Dendritic cell treated with granulocyte-macrophage colony-stimulating factor and Interleukin-4, amounts not matched to agents 40 ng/mL and 50 ng/mL, for 4 days (primary cell): ENCODE data around the gene LUZP2.

ENCODE experiments used
- H3K27ac Mint-ChIP-seq: one replicate; pipeline ENCODE4 v1.8.0; 2022; ENCODE audit warnings: mild to moderate bottlenecking, mixed read lengths
- H3K27me3 Mint-ChIP-seq: one replicate; pipeline ENCODE4 v1.8.0; 2022; ENCODE audit warnings: mild to moderate bottlenecking, mixed read lengths
- H3K36me3 Mint-ChIP-seq: one replicate; pipeline ENCODE4 v1.8.0; 2022; ENCODE audit warnings: low read depth, mixed read lengths
- H3K4me1 Mint-ChIP-seq: one replicate; pipeline ENCODE4 v1.8.0; 2022; ENCODE audit warnings: low read depth, mixed read lengths
- H3K4me3 Mint-ChIP-seq: one replicate; pipeline ENCODE4 v1.8.0; 2022; ENCODE audit warnings: mild to moderate bottlenecking, moderate library complexity, mixed read lengths
- H3K9me3 Mint-ChIP-seq: one replicate; pipeline ENCODE4 v1.8.0; 2022; ENCODE audit warnings: mixed read lengths
- intact Hi-C: fragments of 100-400 bp; cut with micrococcal nuclease; formaldehyde crosslinking; loops from one replicate; pipeline ENCODE4 v1.15.0; 2022

LUZP2 gene

GRCh38 chr11:24794064-24794463 lies 297.2 kb downstream of the LUZP2 start:
- H3K36me3 Mint-ChIP-seq, result no peaks in the 10 kb centered on the region
- no peaks in the 10 kb centered on the region for H3K27me3 Mint-ChIP-seq
- intact Hi-C loops, result no loop called here
- no peak overlapping the region for H3K4me3 Mint-ChIP-seq
- no peaks in the 10 kb centered on the region for H3K9me3 Mint-ChIP-seq
- H3K27ac Mint-ChIP-seq, result no peak overlapping the region
- no peaks in the 10 kb centered on the region for H3K4me1 Mint-ChIP-seq

DNA sequence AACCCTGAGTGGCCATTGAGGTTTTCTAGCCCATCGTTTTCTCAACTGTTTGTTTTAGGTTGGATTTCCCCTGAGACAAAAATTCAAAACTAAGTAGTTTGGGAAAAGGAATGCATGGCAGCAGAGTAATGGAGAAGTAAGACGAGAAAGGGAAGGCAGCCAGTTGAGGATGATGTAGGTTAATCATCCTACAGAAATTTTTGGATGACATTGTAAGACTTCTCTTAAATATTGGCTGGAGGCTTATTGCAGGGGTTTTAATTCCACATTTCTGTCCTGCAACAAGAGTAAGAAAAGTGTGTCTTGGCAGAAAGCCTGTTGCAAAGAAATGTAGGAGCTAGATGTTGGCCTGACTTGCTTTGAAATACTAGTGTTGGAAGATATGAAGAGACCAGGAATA lies 308.8 kb downstream of the LUZP2 start:
- H3K27ac Mint-ChIP-seq, result no peak overlapping the region

DNA sequence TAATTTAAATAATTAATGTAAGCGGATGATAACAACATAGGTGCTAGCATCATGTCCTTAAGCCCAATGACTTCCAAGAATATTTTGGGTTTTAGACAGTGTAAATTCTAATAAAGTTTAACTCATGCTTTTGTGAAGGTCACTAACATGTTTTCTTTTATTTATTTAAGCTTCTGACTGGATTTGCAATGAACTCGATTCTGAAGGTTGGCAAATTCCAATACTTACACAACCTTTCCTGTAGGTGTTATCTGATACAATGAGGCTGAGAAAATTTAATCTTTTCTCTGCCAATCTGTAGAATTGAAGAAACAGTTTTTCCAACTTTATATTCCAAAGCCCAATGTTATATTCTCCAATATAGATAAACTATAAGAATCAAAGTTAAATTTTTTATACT lies 311.3 kb downstream of the LUZP2 start:
- H3K4me3 Mint-ChIP-seq, result no peak overlapping the region
- H3K27ac Mint-ChIP-seq, result no peak overlapping the region
- H3K9me3 Mint-ChIP-seq, result peaks cover 16% of the 10 kb centered on the region
- no peaks in the 10 kb centered on the region for H3K36me3 Mint-ChIP-seq
- no peaks in the 10 kb centered on the region for H3K4me1 Mint-ChIP-seq
- no peaks in the 10 kb centered on the region for H3K27me3 Mint-ChIP-seq
- intact Hi-C loops, result no loop called here

More for the DNA sequence above, 308.8 kb downstream of the LUZP2 start:
- no peaks in the 10 kb centered on the region for H3K36me3 Mint-ChIP-seq
- H3K9me3 Mint-ChIP-seq, result peaks cover 16% of the 10 kb centered on the region
- H3K27me3 Mint-ChIP-seq, result no peaks in the 10 kb centered on the region
- H3K4me3 Mint-ChIP-seq, result no peak overlapping the region
- intact Hi-C loops, result no loop called here
- H3K4me1 Mint-ChIP-seq, result no peaks in the 10 kb centered on the region

DNA sequence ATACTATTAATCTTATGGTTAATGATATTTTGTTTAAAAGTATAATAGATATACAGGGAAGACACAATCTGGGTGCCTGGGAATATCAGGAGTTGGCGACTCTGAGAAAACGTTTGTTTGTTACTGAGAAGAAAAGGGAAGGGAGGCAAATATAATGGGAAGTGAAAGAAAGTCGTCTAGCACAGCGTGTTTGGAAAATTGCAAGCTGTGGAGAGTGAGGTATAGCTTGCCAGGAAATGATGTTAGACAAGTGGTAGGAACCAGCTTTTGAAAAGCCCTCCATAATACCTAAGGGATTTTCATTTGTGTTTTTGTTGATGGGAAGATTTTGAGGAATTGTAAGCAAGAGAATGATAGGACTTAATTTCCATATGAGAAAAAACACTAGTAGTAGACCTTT lies 322.2 kb downstream of the LUZP2 start:
- Mint-ChIP-seq H3K27ac (peak overlapping the region; percentile 6), H3K9me3 (no peaks in the 10 kb centered on the region), H3K27me3 (no peaks in the 10 kb centered on the region), H3K4me3 (no peak overlapping the region), H3K4me1 (peaks cover 14% of the 10 kb centered on the region), H3K36me3 (no peaks in the 10 kb centered on the region)
- intact Hi-C loops, result no loop called here

GRCh38 chr11:24819863-24820434 lies 323.1 kb downstream of the LUZP2 start:
- Mint-ChIP-seq H3K9me3 (no peaks in the 10 kb centered on the region), H3K4me1 (peaks cover 14% of the 10 kb centered on the region)
- intact Hi-C loops, result no loop called here

GRCh38 chr11:24820541-24820940 lies 323.7 kb downstream of the LUZP2 start:
- intact Hi-C loops, result no loop called here
- no peaks in the 10 kb centered on the region for H3K9me3 Mint-ChIP-seq
- no peaks in the 10 kb centered on the region for H3K27me3 Mint-ChIP-seq
- no peak overlapping the region for H3K4me3 Mint-ChIP-seq
- peaks cover 14% of the 10 kb centered on the region for H3K4me1 Mint-ChIP-seq
- H3K36me3 Mint-ChIP-seq, result no peaks in the 10 kb centered on the region
- no peak overlapping the region for H3K27ac Mint-ChIP-seq

More at GRCh38 chr11:24819863-24820434, 323.1 kb downstream of the LUZP2 start:
- no peak overlapping the region for H3K4me3 Mint-ChIP-seq
- H3K27me3 Mint-ChIP-seq, result no peaks in the 10 kb centered on the region
- H3K36me3 Mint-ChIP-seq, result no peaks in the 10 kb centered on the region
- no peak overlapping the region for H3K27ac Mint-ChIP-seq

DNA sequence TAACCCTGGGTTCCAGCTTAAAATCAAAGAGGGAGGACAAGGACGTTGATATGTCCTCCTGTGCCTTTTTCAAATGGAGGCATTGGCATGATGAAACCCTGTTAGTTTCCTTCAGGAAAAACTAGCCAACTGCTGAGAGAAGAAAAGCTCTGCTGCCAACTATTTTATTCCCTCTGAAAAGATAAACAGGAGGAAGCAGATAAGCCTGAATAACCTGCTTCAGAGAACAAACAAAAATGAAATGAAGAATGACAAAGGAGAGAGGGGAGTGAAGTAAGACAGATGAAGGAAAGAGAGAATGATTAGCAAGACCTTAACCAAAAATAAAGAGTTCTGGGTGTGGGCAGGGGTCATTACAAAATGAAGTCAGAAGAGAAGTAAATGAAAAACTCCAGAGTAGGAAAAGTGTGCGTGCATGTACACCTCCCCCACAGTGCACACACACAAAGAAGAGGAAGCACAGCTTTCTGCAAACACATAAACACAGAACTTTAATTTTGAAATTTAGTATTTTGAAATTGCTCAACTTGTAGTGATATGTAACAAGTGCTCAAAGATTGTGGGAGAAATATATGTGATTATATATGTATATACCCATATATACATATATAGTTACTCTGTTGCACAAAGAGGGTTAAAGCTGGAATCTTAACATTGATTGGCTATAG lies 332.2 kb downstream of the LUZP2 start:
- Mint-ChIP-seq H3K4me3 (no peak overlapping the region), H3K27ac (no peak overlapping the region), H3K27me3 (no peaks in the 10 kb centered on the region), H3K36me3 (no peaks in the 10 kb centered on the region), H3K9me3 (no peaks in the 10 kb centered on the region), H3K4me1 (peaks cover 12% of the 10 kb centered on the region)
- intact Hi-C loops, result no loop called here

DNA sequence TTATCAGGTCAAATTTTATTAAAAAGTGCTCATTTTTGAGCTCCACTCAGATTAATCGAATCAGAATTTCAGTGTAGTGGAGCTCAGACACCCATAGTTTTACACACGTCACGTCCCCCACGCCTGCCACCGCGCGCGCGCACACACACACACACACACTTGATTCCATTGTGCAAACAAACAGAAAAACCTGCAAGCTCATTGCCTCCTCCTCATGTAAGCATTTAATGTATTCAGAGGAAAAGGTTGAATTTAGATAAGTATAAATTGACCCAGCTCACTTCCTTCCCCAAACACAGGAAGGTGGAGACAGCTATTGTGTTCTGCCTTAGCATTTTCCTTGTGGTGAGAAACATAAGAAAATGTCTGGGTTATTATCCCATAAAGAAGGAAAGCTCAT lies 336.7 kb downstream of the LUZP2 start:
- Mint-ChIP-seq H3K4me3 (no peak overlapping the region), H3K36me3 (no peaks in the 10 kb centered on the region), H3K27ac (no peak overlapping the region), H3K27me3 (no peaks in the 10 kb centered on the region), H3K4me1 (peaks cover 12% of the 10 kb centered on the region), H3K9me3 (no peaks in the 10 kb centered on the region)
- intact Hi-C loops, result no loop called here

- Mint-ChIP-seq H3K36me3 (no peaks in the 10 kb centered on the region), H3K9me3 (no peaks in the 10 kb centered on the region)
Observed at GRCh38 chr11:24837112-24837511, 340.3 kb downstream of the LUZP2 start.

GRCh38 chr11:24842308-24842707 lies 345.5 kb downstream of the LUZP2 start:
- intact Hi-C loops, result no loop called here
- H3K9me3 Mint-ChIP-seq, result no peaks in the 10 kb centered on the region
- H3K4me3 Mint-ChIP-seq, result no peak overlapping the region
- H3K4me1 Mint-ChIP-seq, result no peaks in the 10 kb centered on the region
- H3K27me3 Mint-ChIP-seq, result no peaks in the 10 kb centered on the region
- H3K27ac Mint-ChIP-seq, result no peak overlapping the region
- no peaks in the 10 kb centered on the region for H3K36me3 Mint-ChIP-seq

More at GRCh38 chr11:24837112-24837511, 340.3 kb downstream of the LUZP2 start:
- Mint-ChIP-seq H3K27ac (no peak overlapping the region), H3K27me3 (no peaks in the 10 kb centered on the region), H3K4me1 (peaks cover 5% of the 10 kb centered on the region), H3K4me3 (no peak overlapping the region)
- intact Hi-C loops, result no loop called here

GRCh38 chr11:24844406-24844805 lies 347.6 kb downstream of the LUZP2 start:
- H3K27me3 Mint-ChIP-seq, result no peaks in the 10 kb centered on the region
- intact Hi-C loops, result no loop called here
- H3K27ac Mint-ChIP-seq, result no peak overlapping the region
- H3K36me3 Mint-ChIP-seq, result no peaks in the 10 kb centered on the region
- H3K4me3 Mint-ChIP-seq, result no peak overlapping the region
- no peaks in the 10 kb centered on the region for H3K4me1 Mint-ChIP-seq
- no peaks in the 10 kb centered on the region for H3K9me3 Mint-ChIP-seq

DNA sequence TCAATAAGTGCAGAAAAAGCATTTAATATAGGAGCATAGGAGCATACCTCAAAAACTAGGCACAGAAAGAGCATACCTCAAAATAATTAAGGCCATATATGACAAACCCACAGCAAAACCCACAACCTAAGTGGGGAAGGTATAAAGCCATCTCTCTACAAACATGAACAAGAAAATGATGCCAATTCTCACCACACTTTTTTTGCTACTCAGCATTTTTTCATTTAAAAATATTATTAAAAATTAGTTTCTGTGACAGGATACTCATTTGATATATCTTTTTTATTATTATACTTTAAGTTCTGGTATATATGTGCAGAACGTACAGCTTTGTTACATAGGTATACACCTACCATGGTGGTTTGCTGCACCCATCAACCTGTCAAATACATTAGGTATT lies 352.0 kb downstream of the LUZP2 start:
- intact Hi-C loops, result no loop called here
- Mint-ChIP-seq H3K27ac (no peak overlapping the region), H3K4me3 (no peak overlapping the region), H3K4me1 (no peaks in the 10 kb centered on the region), H3K27me3 (no peaks in the 10 kb centered on the region), H3K9me3 (peaks cover 21% of the 10 kb centered on the region), H3K36me3 (no peaks in the 10 kb centered on the region)

- H3K9me3 Mint-ChIP-seq, result peaks cover 43% of the 10 kb centered on the region
- intact Hi-C loops, result no loop called here
- H3K27me3 Mint-ChIP-seq, result no peaks in the 10 kb centered on the region
- no peaks in the 10 kb centered on the region for H3K4me1 Mint-ChIP-seq
- no peak overlapping the region for H3K27ac Mint-ChIP-seq
- no peak overlapping the region for H3K4me3 Mint-ChIP-seq
- no peaks in the 10 kb centered on the region for H3K36me3 Mint-ChIP-seq
Observed at GRCh38 chr11:24855951-24856350, 359.1 kb downstream of the LUZP2 start.

- intact Hi-C loops, result no loop called here
- no peaks in the 10 kb centered on the region for H3K27me3 Mint-ChIP-seq
- H3K9me3 Mint-ChIP-seq, result peaks cover 23% of the 10 kb centered on the region
Observed at GRCh38 chr11:24859801-24860300, 363.0 kb downstream of the LUZP2 start.

GRCh38 chr11:24861440-24861839 lies 364.6 kb downstream of the LUZP2 start:
- no peaks in the 10 kb centered on the region for H3K27me3 Mint-ChIP-seq
- H3K4me3 Mint-ChIP-seq, result no peak overlapping the region
- no peak overlapping the region for H3K27ac Mint-ChIP-seq
- H3K9me3 Mint-ChIP-seq, result peaks cover 18% of the 10 kb centered on the region
- no peaks in the 10 kb centered on the region for H3K36me3 Mint-ChIP-seq
- intact Hi-C loops, result no loop called here
- H3K4me1 Mint-ChIP-seq, result no peaks in the 10 kb centered on the region

More at GRCh38 chr11:24859801-24860300, 363.0 kb downstream of the LUZP2 start:
- Mint-ChIP-seq H3K27ac (no peak overlapping the region), H3K4me3 (no peak overlapping the region), H3K4me1 (no peaks in the 10 kb centered on the region), H3K36me3 (no peaks in the 10 kb centered on the region)
